HepG2 (cell line): ENCODE results near the gene CTNNBL1. TPM values are rescaled to one million over a fixed set of nuclear protein-coding genes. Genes with fewer than 3 reads are reported as not detected.

Experiments
- ETV6 ChIP-seq: sonication (generic); formaldehyde crosslinking; conservative IDR thresholded peaks from 2 replicates; pipeline ENCODE4 v1.4.0; 2020; ENCODE audit warnings: missing genetic modification reagents
- IKZF1 ChIP-seq: fragments of 450-650 bp; IDR thresholded peaks from 2 replicates; pipeline ENCODE4 v1.7.1; 2016
- KLF12 ChIP-seq: sonication (generic); formaldehyde crosslinking; IDR thresholded peaks from 2 replicates; pipeline ENCODE4 v1.4.0; 2020; ENCODE audit warnings: missing genetic modification reagents, borderline replicate concordance
- MAFG ChIP-seq: sonication (generic); formaldehyde crosslinking; IDR thresholded peaks from 2 replicates; pipeline ENCODE4 v1.5.1; 2020; ENCODE audit warnings: mild to moderate bottlenecking, missing genetic modification reagents
- NFATC3 ChIP-seq: sonication (generic); formaldehyde crosslinking; IDR thresholded peaks from 2 replicates; pipeline ENCODE4 v1.5.1; 2020; ENCODE audit warnings: mild to moderate bottlenecking, missing genetic modification reagents
- NR0B2 ChIP-seq: sonication (generic); formaldehyde crosslinking; IDR thresholded peaks from 2 replicates; pipeline ENCODE4 v1.4.0; 2020; ENCODE audit warnings: mild to moderate bottlenecking, missing genetic modification reagents
- PHF21A ChIP-seq: sonication (generic); formaldehyde crosslinking; IDR thresholded peaks from 2 replicates; pipeline ENCODE4 v1.5.0; 2020; ENCODE audit warnings: mild to moderate bottlenecking, missing genetic modification reagents
- PLRG1 ChIP-seq: fragments of 450-650 bp; conservative IDR thresholded peaks from 2 replicates; pipeline ENCODE4 v1.6.1; 2016
- RNF2 ChIP-seq: fragments of 450-650 bp; conservative IDR thresholded peaks from 2 replicates; pipeline ENCODE4 v1.6.1; 2016; ENCODE audit warnings: low read depth
- SOX13 ChIP-seq, 3 experiments: fragments of 450-650 bp in 1 of 3; sonication (generic) in 1 of 3; formaldehyde crosslinking in 1 of 3; IDR thresholded peaks in 2 of 3; conservative IDR thresholded peaks in 1 of 3; 2 replicates each; pipeline versions ENCODE4 v1.5.0 to v1.6.1; 2016 to 2020; ENCODE audit warnings: antibody characterized with exemption in 1 of 3, mild to moderate bottlenecking in 1 of 3, missing compliant biosample characterization in 1 of 3, missing genetic modification reagents in 1 of 3, moderate library complexity in 1 of 3
- SP1 ChIP-seq, 2 experiments: fragments of 450-650 bp in 1 of 2; sonication (generic) in 1 of 2; formaldehyde crosslinking in 1 of 2; IDR thresholded peaks; 2 replicates each; pipeline versions ENCODE4 v1.4.0 to v1.6.1; 2016 to 2020; ENCODE audit warnings: missing genetic modification reagents in 1 of 2
- ZBTB44 ChIP-seq: sonication (generic); formaldehyde crosslinking; IDR thresholded peaks from 2 replicates; pipeline ENCODE4 v1.4.0; 2020; ENCODE audit warnings: missing genetic modification reagents
- ZNF264 ChIP-seq: sonication (generic); formaldehyde crosslinking; IDR thresholded peaks from 2 replicates; pipeline ENCODE4 v1.4.0; 2020; ENCODE audit warnings: missing genetic modification reagents
- ZNF546 ChIP-seq: sonication (generic); formaldehyde crosslinking; conservative IDR thresholded peaks from 2 replicates; pipeline ENCODE4 v1.8.1; 2023; ENCODE audit warnings: mild to moderate bottlenecking, missing genetic modification reagents
- ZNF605 ChIP-seq: sonication (generic); formaldehyde crosslinking; IDR thresholded peaks from 2 replicates; pipeline ENCODE4 v1.8.0; 2022; ENCODE audit warnings: mild to moderate bottlenecking, missing genetic modification reagents
- ZNF776 ChIP-seq: sonication (generic); formaldehyde crosslinking; IDR thresholded peaks from 2 replicates; pipeline ENCODE4 v1.4.0; 2020; ENCODE audit warnings: mild to moderate bottlenecking, missing genetic modification reagents
- ZNF780A ChIP-seq: sonication (generic); formaldehyde crosslinking; IDR thresholded peaks from 2 replicates; pipeline ENCODE4 v1.8.0; 2022; ENCODE audit warnings: mild to moderate bottlenecking, missing genetic modification reagents, moderate library complexity
- polyA plus RNA-seq, 8 experiments: library from polyadenylated mRNA; depleted of rRNA in 3 of 8; stranded (reverse) in 7 of 8; unstranded in 1 of 8; fragments of >200 nt; fragmentation: Illumina TruSeq in 4 of 8; extraction: Trizol in 4 of 8; gene quantifications; 2 replicates each; pipeline versions ENCODE4 v1.2.1 to v1.2.3, GENCODE V29; 2011 to 2016; ENCODE audit warnings: low read depth in 4 of 8, missing spikeins in 1 of 8, mixed read lengths in 1 of 8; ENCODE audit not compliant: insufficient read depth in 1 of 8
- total RNA-seq, 5 experiments: library from RNA; depleted of rRNA; stranded (reverse); fragments of >200 nt; fragmentation: Illumina TruSeq; extraction: Trizol; gene quantifications; 2 replicates each; pipeline ENCODE4 v1.2.3, GENCODE V29; 2016; ENCODE audit warnings: low read depth in 1 of 5
- TF ChIP-seq, protein P1 (sequence below): sonication (generic); formaldehyde crosslinking; conservative IDR thresholded peaks from 2 replicates; pipeline ENCODE4 v1.4.0; 2020; ENCODE audit warnings: mild to moderate bottlenecking, missing genetic modification reagents, moderate library complexity
- TF ChIP-seq, protein P2 (sequence below): IDR thresholded peaks from 2 replicates; pipeline ENCODE4 v1.6.1; 2018; ENCODE audit warnings: missing genetic modification reagents
- TF ChIP-seq, protein P3 (sequence below): IDR thresholded peaks from 2 replicates; pipeline ENCODE4 v1.6.1; 2016
- TF ChIP-seq, protein P4 (sequence below): sonication (generic); formaldehyde crosslinking; IDR thresholded peaks from 2 replicates; pipeline ENCODE4 v1.8.0; 2022; ENCODE audit warnings: mild to moderate bottlenecking, missing genetic modification reagents, moderate library complexity

The CTNNBL1 gene
- total and polyA plus RNA-seq, 2 of the 13 experiments (the other 11 are each of a cell fraction or from before 2014, with no cell fraction given): 49.3 to 94.6 TPM

DNA sequence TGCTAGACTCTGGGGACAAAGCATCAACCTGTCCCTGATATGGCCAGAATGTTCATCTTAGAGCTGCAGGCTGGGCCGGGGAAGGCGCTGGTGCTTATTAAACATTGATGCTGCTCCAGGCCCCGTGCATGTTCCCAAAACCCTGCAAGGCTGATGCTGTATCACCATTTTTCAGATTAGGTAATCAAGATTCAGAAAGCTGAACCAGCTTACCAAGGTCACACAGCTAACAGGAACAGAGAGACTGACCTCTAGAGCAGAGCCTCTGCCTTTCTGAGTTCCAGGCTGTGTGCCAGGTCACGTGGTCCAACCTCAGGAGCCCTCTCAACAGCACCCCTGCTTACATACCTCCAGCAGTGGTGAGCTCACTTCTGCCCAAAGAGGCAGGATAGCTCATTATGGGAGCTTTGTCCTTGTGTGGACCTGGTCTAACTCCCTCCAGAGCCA, 193.0 kb downstream of the CTNNBL1 start (continued):
- TF ChIP-seq, protein P1, sequence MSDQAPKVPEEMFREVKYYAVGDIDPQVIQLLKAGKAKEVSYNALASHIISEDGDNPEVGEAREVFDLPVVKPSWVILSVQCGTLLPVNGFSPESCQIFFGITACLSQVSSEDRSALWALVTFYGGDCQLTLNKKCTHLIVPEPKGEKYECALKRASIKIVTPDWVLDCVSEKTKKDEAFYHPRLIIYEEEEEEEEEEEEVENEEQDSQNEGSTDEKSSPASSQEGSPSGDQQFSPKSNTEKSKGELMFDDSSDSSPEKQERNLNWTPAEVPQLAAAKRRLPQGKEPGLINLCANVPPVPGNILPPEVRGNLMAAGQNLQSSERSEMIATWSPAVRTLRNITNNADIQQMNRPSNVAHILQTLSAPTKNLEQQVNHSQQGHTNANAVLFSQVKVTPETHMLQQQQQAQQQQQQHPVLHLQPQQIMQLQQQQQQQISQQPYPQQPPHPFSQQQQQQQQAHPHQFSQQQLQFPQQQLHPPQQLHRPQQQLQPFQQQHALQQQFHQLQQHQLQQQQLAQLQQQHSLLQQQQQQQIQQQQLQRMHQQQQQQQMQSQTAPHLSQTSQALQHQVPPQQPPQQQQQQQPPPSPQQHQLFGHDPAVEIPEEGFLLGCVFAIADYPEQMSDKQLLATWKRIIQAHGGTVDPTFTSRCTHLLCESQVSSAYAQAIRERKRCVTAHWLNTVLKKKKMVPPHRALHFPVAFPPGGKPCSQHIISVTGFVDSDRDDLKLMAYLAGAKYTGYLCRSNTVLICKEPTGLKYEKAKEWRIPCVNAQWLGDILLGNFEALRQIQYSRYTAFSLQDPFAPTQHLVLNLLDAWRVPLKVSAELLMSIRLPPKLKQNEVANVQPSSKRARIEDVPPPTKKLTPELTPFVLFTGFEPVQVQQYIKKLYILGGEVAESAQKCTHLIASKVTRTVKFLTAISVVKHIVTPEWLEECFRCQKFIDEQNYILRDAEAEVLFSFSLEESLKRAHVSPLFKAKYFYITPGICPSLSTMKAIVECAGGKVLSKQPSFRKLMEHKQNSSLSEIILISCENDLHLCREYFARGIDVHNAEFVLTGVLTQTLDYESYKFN (CRISPR knock-in tag): 0 out of 2 replicates have a peak, but pooled peaks have one; percentile 20
- no peak for TF ChIP-seq ETV6 (CRISPR knock-in tag)
- no peak for TF ChIP-seq ZNF264 (CRISPR knock-in tag)
- TF ChIP-seq NFATC3 (CRISPR knock-in tag): no peak
- no peak for TF ChIP-seq PLRG1
- TF ChIP-seq, protein P2, sequence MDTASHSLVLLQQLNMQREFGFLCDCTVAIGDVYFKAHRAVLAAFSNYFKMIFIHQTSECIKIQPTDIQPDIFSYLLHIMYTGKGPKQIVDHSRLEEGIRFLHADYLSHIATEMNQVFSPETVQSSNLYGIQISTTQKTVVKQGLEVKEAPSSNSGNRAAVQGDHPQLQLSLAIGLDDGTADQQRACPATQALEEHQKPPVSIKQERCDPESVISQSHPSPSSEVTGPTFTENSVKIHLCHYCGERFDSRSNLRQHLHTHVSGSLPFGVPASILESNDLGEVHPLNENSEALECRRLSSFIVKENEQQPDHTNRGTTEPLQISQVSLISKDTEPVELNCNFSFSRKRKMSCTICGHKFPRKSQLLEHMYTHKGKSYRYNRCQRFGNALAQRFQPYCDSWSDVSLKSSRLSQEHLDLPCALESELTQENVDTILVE (CRISPR knock-in tag): 0 out of 2 replicates have a peak, but pooled peaks have one; percentile 17
- TF ChIP-seq ZBTB44 (CRISPR knock-in tag): no peak
- no peak for TF ChIP-seq RNF2
- TF ChIP-seq ZNF780A (CRISPR knock-in tag): no peak
- TF ChIP-seq, protein P3, sequence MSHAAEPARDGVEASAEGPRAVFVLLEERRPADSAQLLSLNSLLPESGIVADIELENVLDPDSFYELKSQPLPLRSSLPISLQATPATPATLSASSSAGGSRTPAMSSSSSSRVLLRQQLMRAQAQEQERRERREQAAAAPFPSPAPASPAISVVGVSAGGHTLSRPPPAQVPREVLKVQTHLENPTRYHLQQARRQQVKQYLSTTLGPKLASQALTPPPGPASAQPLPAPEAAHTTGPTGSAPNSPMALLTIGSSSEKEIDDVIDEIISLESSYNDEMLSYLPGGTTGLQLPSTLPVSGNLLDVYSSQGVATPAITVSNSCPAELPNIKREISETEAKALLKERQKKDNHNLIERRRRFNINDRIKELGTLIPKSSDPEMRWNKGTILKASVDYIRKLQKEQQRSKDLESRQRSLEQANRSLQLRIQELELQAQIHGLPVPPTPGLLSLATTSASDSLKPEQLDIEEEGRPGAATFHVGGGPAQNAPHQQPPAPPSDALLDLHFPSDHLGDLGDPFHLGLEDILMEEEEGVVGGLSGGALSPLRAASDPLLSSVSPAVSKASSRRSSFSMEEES: peak; percentile 44; the same call in 1 of the 2 replicates
- no peak for TF ChIP-seq IKZF1
- no peak for TF ChIP-seq ZNF605 (CRISPR knock-in tag)
- no peak for TF ChIP-seq SP1 (IDR thresholded peaks at IDR 0.05)
- no peak for TF ChIP-seq SP1 (CRISPR knock-in tag; IDR thresholded peaks at IDR 0.05)
- TF ChIP-seq MAFG (CRISPR knock-in tag): no peak
- no peak for TF ChIP-seq PHF21A (CRISPR knock-in tag)
- no peak for TF ChIP-seq NR0B2 (CRISPR knock-in tag)
- TF ChIP-seq, protein P4, sequence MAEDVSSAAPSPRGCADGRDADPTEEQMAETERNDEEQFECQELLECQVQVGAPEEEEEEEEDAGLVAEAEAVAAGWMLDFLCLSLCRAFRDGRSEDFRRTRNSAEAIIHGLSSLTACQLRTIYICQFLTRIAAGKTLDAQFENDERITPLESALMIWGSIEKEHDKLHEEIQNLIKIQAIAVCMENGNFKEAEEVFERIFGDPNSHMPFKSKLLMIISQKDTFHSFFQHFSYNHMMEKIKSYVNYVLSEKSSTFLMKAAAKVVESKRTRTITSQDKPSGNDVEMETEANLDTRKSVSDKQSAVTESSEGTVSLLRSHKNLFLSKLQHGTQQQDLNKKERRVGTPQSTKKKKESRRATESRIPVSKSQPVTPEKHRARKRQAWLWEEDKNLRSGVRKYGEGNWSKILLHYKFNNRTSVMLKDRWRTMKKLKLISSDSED (CRISPR knock-in tag): no peak
- TF ChIP-seq ZNF546: no peak
- TF ChIP-seq SOX13 (IDR thresholded peaks at IDR 0.05): no peak
- TF ChIP-seq SOX13 (CRISPR knock-in tag; conservative IDR thresholded peaks at IDR 0.05 in 1 of 2, IDR thresholded peaks at IDR 0.05 in 1 of 2): peak in 1 of 2 experiments; percentile 8; a peak in 1 of 4 replicates
- TF ChIP-seq ZNF776: no peak
- TF ChIP-seq KLF12 (CRISPR knock-in tag): no peak
